K562 (cell line): ENCODE results near the gene WNT11.

Experiments used
- ETV6 ChIP-seq, 3 experiments: fragments of 150-350 bp in 1 of 3; sonication (generic) in 1 of 3; formaldehyde crosslinking in 1 of 3; IDR thresholded peaks; 2 replicates each; pipeline versions ENCODE4 v1.6.1 to v1.8.0; 2014 to 2022; ENCODE audit warnings: borderline replicate concordance in 2 of 3, low read depth in 2 of 3, antibody characterized with exemption in 1 of 3, low read length in 1 of 3, mild to moderate bottlenecking in 1 of 3, missing genetic modification reagents in 1 of 3
- HIVEP1 ChIP-seq: fragments of 250-450 bp; sonication (Bioruptor Pico); IDR thresholded peaks from 2 replicates; pipeline ENCODE4 v1.4.0; 2020; ENCODE audit warnings: mild to moderate bottlenecking
- JUN ChIP-seq, 2 experiments: sonication (generic) in 1 of 2; formaldehyde crosslinking in 1 of 2; IDR thresholded peaks; 2 replicates each; pipeline versions ENCODE4 v1.6.1 to v1.8.0; 2012 to 2022; ENCODE audit warnings: borderline replicate concordance in 2 of 2, mild to moderate bottlenecking in 2 of 2, improper control_type of control experiment in 1 of 2, low read depth in 1 of 2, low read length in 1 of 2, missing genetic modification reagents in 1 of 2
- RFX5 ChIP-seq: IDR thresholded peaks from 2 replicates; pipeline ENCODE4 v1.6.1; 2011; ENCODE audit warnings: low read depth, mild to moderate bottlenecking, improper control_type of control experiment, low read length
- SIN3A ChIP-seq, 2 experiments: fragments of 150-350 bp in 1 of 2; IDR thresholded peaks; 2 replicates each; pipeline ENCODE4 v1.6.1; 2011 to 2016; ENCODE audit warnings: borderline replicate concordance in 2 of 2, low read depth in 2 of 2, low read length in 2 of 2, mild to moderate bottlenecking in 2 of 2, moderate library complexity in 2 of 2; ENCODE audit not compliant: control insufficient read depth in 1 of 2
- TBL1XR1 ChIP-seq, 2 experiments: IDR thresholded peaks; 2 replicates each; pipeline ENCODE4 v1.6.1; 2012; ENCODE audit warnings: improper control_type of control experiment in 2 of 2, low read length in 2 of 2, mild to moderate bottlenecking in 1 of 2
- ZNF253 ChIP-seq: fragments of 250-450 bp; sonication (Bioruptor Pico); conservative IDR thresholded peaks from 2 replicates; pipeline ENCODE4 v1.6.1; 2021; ENCODE audit warnings: mild to moderate bottlenecking
- TF ChIP-seq, protein P1 (sequence below), 3 experiments: IDR thresholded peaks in 2 of 3; conservative IDR thresholded peaks in 1 of 3; 2 replicates each; pipeline ENCODE4 v1.5.1; 2011 to 2012; ENCODE audit warnings: low read length in 3 of 3, mild to moderate bottlenecking in 3 of 3, control low read depth in 2 of 3, improper control_type of control experiment in 1 of 3, inconsistent platforms in 1 of 3, low read depth in 1 of 3, mixed read lengths in 1 of 3, moderate library complexity in 1 of 3; ENCODE audit not compliant: insufficient read depth in 2 of 3
- TF ChIP-seq, protein P2 (sequence below), 2 experiments: fragments of 450-650 bp in 1 of 2; sonication (generic) in 1 of 2; formaldehyde crosslinking in 1 of 2; IDR thresholded peaks in 1 of 2; conservative IDR thresholded peaks in 1 of 2; 2 replicates each; pipeline versions ENCODE4 v1.6.1 to v1.8.1; 2016 to 2023; ENCODE audit warnings: mild to moderate bottlenecking in 2 of 2, moderate library complexity in 2 of 2, inconsistent platforms in 1 of 2, missing genetic modification reagents in 1 of 2
- TF ChIP-seq, protein P3 (sequence below): fragments of 450-650 bp; formaldehyde crosslinking; IDR thresholded peaks from 2 replicates; pipeline ENCODE4 v1.4.0; 2022; ENCODE audit warnings: mild to moderate bottlenecking, moderate library complexity

DNA sequence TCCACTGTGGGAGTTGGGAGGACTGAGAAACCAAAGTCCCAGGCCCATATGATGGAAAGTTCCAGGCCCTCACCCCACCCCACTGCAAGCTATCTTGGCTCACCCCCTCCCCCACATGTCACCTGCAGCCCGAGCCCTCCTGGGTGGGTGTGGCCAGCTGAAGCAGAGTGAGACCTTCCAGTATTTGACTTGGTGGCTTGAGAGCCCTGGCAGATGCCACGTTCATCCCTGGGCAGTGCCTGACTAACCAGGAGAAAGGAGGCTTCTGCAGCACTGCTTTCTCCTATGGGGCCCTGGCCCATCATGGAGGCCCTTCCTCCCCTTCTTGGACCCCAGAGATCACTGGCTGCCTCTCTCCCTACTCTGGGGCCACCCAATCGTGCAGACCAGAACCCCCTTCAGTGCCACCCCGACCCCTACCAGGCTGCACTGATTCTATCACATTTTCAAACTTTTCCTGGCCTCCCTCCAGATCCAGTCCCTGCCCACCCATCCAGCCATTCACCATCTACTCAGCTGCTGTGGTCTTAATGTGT, 38.1 kb upstream of the WNT11 start:
- no peak for TF ChIP-seq TBL1XR1 (IDR thresholded peaks at IDR 0.05; ENCODE audit: low read length in 2 of 2)
- no peak for TF ChIP-seq ETV6 (IDR thresholded peaks at IDR 0.05; ENCODE audit: borderline replicate concordance in 1 of 2, low read depth in 2 of 2, low read length in 1 of 2)
- TF ChIP-seq ETV6 (CRISPR knock-in tag; IDR thresholded peaks at IDR 0.05; ENCODE audit: borderline replicate concordance) = no peak
- TF ChIP-seq ZNF253 (CRISPR knock-in tag) = no peak
- TF ChIP-seq SIN3A (IDR thresholded peaks at IDR 0.05; ENCODE audit: borderline replicate concordance in 2 of 2, control insufficient read depth in 1 of 2, low read depth in 2 of 2, low read length in 2 of 2) = no peak
- TF ChIP-seq, protein P1, sequence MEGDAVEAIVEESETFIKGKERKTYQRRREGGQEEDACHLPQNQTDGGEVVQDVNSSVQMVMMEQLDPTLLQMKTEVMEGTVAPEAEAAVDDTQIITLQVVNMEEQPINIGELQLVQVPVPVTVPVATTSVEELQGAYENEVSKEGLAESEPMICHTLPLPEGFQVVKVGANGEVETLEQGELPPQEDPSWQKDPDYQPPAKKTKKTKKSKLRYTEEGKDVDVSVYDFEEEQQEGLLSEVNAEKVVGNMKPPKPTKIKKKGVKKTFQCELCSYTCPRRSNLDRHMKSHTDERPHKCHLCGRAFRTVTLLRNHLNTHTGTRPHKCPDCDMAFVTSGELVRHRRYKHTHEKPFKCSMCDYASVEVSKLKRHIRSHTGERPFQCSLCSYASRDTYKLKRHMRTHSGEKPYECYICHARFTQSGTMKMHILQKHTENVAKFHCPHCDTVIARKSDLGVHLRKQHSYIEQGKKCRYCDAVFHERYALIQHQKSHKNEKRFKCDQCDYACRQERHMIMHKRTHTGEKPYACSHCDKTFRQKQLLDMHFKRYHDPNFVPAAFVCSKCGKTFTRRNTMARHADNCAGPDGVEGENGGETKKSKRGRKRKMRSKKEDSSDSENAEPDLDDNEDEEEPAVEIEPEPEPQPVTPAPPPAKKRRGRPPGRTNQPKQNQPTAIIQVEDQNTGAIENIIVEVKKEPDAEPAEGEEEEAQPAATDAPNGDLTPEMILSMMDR (IDR thresholded peaks at IDR 0.05 in 2 of 3, conservative IDR thresholded peaks at IDR 0.05 in 1 of 3; ENCODE audit: insufficient read depth in 2 of 3, low read depth in 1 of 3, low read length in 3 of 3) = no peak
- TF ChIP-seq, protein P2, sequence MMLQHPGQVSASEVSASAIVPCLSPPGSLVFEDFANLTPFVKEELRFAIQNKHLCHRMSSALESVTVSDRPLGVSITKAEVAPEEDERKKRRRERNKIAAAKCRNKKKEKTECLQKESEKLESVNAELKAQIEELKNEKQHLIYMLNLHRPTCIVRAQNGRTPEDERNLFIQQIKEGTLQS (IDR thresholded peaks at IDR 0.05) = no peak
- TF ChIP-seq, protein P2 (CRISPR knock-in tag; conservative IDR thresholded peaks at IDR 0.05) = no peak
- TF ChIP-seq, protein P3, sequence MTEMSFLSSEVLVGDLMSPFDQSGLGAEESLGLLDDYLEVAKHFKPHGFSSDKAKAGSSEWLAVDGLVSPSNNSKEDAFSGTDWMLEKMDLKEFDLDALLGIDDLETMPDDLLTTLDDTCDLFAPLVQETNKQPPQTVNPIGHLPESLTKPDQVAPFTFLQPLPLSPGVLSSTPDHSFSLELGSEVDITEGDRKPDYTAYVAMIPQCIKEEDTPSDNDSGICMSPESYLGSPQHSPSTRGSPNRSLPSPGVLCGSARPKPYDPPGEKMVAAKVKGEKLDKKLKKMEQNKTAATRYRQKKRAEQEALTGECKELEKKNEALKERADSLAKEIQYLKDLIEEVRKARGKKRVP (CRISPR knock-in tag) = no peak
- TF ChIP-seq HIVEP1 (CRISPR knock-in tag) = no peak
- no peak for TF ChIP-seq RFX5
- no peak for TF ChIP-seq JUN (IDR thresholded peaks at IDR 0.05; ENCODE audit: borderline replicate concordance, low read depth, low read length)
- TF ChIP-seq JUN (CRISPR knock-in tag; IDR thresholded peaks at IDR 0.05; ENCODE audit: borderline replicate concordance) = no peak
